HTERT RPE-1 (cell line): ENCODE results near the gene AQP1.

Source experiments
- in situ Hi-C: fragments of 300-500 bp; cut with MboI; formaldehyde crosslinking; loops from 4 replicates; pipeline ENCODE4 v1.14.3; 2020; ENCODE audit warnings: low sequenced_read_pairs

AQP1 gene

DNA sequence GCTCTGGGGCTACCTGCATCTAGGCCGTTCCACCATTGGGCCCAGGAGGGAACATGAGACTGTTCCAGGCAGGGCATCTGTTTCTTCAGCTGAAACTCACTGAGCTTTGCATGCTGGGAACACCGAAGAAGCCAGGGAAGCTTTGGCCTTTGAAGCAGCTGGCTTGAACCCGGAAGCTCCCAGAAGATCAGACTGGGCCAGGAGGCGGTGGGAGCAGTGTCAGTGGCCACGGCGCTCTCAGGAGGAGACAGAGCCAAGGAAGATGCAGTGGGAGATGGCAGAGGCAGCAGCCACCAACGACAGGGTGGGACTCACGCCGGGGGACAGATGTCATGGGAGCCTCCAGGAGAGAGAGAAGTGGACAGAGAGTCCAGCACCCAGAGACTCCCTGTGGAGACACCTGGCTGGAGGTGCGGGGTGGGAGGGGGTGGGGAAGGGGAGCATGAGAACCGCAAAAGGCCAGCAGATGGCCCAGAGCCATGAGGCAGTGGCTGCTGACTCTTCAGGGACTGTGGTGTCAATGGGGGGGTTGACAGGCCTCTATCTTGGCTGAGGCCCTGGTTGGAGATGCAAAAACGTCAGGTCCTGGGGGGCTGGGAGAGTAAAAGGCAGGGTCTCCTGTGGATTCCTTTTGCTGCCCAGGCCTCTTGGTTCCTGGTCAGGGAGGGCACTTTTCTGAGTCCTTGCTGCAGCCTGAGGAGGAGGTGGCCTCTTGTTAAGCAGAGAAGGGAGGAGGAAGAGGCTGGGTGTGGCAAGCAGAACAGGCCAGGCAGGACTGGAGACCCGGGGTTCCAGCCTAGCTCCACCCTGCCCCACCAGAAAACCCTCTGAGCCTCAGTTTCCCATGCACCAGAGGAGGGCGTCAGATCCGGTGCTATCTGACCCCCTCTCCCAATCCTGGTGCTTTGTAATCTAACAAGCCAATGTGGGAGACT lies 6.3 kb upstream of the AQP1 start:
- in situ Hi-C loops = no loop called here

DNA sequence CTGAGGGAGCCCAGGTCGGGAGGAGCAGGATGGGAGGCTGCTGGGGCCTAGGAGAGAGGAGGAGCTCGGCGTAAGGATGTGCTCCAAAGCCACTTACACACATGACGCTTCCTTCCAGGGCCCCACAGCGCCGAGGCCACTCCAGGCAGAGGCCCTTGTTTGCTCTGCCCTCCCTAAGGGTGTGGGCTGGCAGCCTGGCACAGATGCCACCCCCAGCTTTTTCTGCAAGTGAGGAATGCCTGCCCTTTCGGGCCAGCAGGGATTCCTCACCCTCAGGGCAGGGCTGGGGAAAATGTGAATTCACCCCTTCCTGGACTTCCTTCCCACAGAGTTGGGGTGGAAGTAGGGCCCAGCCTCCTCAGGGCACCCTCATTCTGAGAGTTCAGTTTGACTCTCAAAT lies 5.6 kb upstream of the AQP1 start:
- in situ Hi-C loops = no loop called here

GRCh38 chr7:30906515-30907240 lies 5.0 kb upstream of the AQP1 start:
- in situ Hi-C loops = no loop called here

- in situ Hi-C loops = no loop called here
Observed at GRCh38 chr7:30907527-30908267, 4.0 kb upstream of the AQP1 start.

- in situ Hi-C loops = no loop called here
Observed at GRCh38 chr7:30908681-30909080, 3.0 kb upstream of the AQP1 start.

DNA sequence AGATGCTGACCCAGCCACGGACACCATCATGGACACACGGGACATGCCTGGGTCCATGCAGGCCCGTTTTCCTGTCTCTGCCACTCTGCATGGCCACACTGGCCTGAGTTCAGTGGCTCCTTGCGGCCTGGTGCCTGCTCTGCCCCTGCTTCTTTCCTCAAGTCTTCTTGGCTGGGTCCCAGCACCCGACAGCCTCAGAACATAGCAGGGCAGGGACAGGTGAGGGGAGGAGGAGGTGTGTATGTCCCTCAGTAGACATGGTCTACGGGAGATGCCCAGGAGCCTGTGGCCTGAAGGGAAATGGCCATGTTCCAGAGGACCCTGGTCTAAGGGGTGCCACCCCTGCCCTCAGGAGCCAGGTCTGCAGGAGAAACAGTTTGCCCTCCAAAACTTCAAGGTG lies 2.2 kb upstream of the AQP1 start:
- in situ Hi-C loops = no loop called here

GRCh38 chr7:30910411-30911073 lies 1.1 kb upstream of the AQP1 start:
- in situ Hi-C loops = no loop called here

DNA sequence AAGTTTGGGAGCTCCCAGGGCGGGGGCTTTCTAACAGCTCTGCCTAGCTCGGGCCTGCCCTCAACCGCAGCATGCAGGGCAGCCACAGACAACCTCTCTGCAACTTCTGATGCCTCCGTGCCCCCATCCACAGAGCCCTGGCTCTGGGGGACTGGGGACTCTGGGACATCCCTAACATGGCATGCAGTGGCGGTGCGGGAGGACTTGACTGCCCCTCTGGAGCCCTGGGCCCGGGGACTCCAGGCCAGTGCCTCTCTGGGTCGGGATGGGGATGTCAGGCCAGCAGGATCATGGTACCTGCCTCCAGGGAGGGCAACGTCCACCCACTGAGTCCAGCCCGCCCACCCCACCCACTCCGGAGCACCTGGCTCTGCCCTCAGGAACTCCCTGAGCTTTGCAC lies 520 bp upstream of the AQP1 start:
- in situ Hi-C loops = no loop called here

DNA sequence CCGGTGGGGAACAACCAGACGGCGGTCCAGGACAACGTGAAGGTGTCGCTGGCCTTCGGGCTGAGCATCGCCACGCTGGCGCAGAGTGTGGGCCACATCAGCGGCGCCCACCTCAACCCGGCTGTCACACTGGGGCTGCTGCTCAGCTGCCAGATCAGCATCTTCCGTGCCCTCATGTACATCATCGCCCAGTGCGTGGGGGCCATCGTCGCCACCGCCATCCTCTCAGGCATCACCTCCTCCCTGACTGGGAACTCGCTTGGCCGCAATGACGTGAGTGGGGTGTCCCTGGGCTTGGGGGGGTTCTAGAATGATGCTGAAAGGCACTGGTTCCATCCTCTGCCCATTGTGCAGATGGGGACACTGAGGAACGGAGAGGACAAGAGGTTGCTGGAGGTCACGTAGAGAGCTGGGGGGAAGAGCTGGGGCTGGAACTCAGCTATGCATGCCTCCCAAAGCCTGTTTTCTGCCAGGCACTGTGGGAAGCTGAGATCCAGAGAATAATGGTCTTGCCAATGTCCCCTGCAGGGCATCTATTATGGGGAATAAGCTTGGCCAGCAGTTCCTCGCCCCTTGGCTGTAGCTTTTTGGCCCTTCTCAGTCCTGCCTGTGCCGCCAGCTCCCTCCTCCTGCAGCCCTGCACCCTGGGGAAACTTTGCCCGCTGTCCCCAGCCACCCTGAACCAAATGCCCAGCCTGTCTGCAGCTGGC lies 523 bp downstream of the AQP1 start:
- in situ Hi-C loops = no loop called here

GRCh38 chr7:30912731-30912985 lies 1.0 kb downstream of the AQP1 start:
- in situ Hi-C loops = no loop called here

DNA sequence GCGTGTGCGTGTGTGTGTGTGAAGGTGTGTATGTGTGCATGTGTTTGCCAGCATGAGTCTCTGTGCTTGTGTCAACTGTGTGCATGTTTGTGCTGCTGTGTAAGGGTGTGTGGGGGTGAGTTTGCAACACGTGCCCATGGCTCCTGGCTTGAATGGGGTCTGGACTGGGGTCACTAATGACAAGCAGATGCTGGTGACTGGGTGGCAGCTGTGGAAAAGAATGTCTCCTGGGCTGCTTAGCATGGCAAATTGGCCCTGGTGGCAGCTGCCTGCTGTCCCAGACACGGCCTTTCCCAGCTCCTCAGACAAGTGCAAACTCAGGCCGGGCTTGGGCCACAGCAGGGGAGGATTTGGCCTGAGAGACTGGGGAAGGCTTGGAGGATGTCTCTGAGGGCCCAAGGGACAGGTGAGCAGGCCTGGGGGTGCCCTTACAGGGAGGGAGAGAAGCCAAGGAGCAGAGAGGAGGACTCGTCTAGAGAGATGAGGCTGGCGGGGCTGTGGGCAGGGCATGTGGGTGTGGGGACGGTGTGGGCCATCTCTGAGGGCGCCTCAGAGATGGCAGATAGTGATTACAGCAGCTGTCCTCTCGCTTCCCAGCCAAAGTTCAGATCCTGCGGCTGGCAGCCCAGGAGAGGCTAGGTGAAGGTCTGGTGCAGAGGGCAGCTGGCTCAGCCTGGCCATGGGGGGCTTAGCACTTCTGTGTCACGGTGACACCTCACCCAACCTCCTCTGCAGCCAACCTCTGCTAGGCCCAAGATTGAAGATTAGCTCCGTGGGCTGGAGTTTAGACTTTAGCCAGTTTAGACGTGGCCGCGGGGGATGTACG lies 1.5 kb downstream of the AQP1 start:
- in situ Hi-C loops = no loop called here

GRCh38 chr7:30913821-30914515 lies 2.3 kb downstream of the AQP1 start:
- in situ Hi-C loops = no loop called here

DNA sequence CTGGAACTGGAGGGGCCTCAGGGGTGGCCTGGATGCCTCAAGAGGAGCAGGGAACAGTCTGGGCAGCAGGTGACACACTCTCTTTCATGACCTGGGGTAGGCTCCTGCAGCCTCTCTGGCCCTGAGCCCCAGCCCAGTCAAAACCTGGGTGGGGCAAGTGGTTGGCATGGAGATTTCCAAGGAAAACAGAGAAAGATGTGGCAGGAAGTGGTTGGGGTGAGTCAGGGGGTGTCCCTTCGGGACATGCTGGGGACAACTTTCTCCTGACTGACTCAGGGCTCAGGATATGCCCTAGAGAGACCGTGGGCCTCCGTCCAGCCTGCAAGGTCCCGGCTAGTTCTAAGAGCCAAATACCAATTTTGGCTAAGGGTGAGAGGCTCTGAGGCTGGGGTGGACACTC lies 2.9 kb downstream of the AQP1 start:
- in situ Hi-C loops = no loop called here

GRCh38 chr7:30915005-30915601 lies 3.5 kb downstream of the AQP1 start:
- in situ Hi-C loops = no loop called here

DNA sequence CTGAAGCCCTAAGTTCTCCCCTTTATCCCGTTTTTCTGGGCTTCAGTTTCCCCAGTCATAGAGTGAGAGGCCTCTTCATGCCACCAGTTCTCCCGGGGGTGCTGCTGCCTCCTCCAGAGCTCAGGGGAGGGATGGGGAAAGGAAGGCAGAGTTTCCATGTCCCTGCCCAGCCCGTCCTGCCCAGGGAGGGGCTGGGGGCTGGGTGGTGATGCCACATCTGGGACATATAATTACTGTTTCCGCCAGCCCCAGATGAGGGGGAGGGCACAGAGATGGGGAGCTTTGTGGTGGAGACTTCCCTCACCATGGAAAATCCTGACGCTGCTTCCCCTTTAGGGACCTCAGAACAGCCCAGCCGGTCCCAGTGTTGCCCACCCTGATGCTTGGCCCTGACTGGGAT lies 4.1 kb downstream of the AQP1 start:
- in situ Hi-C loops = no loop called here

DNA sequence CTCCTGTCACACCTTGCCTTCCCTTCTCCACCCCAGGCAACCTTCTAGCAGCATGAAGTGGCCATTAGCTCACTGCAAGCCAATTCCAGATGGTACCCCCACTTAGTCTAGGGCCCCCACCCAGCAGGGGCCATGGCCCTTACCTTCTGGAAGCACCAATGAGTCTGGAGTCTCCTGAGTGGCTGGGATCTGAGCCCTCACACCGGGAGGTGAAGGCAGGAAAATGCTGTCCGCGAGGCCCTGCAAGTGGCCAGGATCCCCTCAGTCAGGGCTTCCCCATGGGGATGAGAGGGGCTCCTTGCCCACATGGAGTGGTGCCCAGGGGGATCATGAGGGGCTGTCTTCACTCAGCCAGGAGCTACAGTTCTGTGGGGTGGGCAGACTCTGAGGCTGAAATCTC lies 4.6 kb downstream of the AQP1 start:
- in situ Hi-C loops = no loop called here

- in situ Hi-C loops = no loop called here
Observed at GRCh38 chr7:30916767-30917166, 5.1 kb downstream of the AQP1 start.

DNA sequence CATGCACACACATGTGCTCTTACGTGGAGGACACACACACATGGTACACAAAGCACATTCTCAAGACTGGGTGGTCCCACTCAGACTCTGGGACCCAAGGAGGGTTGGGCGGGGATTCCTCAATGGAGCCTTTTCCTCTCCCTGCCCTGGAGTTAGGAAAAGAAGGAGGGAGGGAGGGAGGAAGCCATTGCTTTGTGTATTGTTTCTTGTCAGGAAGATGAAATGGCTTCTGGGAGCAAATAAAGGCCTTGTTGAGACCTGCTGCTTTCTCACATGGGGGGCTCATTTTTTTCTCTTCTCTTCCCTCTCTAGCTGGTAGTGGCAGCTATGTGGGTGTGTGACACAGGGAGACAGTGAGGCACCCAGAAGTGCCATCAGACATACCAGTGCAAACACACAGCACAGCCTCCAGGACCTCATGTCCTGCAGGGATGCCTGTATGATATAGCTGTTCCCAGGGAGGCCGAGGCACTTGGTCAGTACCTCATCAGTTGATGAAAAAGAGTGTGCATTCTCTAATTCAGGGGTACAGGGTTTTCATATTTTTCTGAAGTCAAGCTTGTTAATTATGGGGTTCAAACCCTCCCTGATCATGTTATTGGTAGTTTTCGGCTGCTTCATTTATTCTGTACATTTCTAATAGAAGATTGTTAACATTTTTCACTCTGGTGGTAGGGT lies 5.7 kb downstream of the AQP1 start:
- in situ Hi-C loops = no loop called here
